IMR-90 (cell line): Measurements from ENCODE around the gene CAPN9. TPM values are rescaled to one million over a fixed set of nuclear protein-coding genes. Genes with fewer than 3 reads are reported as not detected.

Experiments
- ATAC-seq: fragments of 200-7000 bp; cut with Tn5 transposase; 2 replicates; pipeline ENCODE4 v1.9.1; 2020; ENCODE audit warnings: low read depth, mild to moderate bottlenecking, moderate library complexity
- BruUV-seq: library from RNA; stranded (reverse); fragments of 400-500 nt; replicated peaks from 2 replicates; lab custom pipeline; 2021; lab: Mats Ljungman, UMichigan
- CTCF ChIA-PET: fragments of 300-600 bp; formaldehyde crosslinking; extraction: SDS; loops from one replicate; lab custom pipeline; 2021; ENCODE audit warnings: antibody characterized with exemption; lab: Yijun Ruan, JAX
- POLR2A ChIA-PET: fragments of 300-600 bp; sonication (Branson Sonifier 250); formaldehyde crosslinking; loops from one replicate; lab custom pipeline; 2022; ENCODE audit warnings: antibody characterized with exemption; ENCODE audit not compliant: unreplicated experiment; lab: Charles Lee
- DNase-seq: peaks from one replicate; pipeline ENCODE4 v3.0.0; 2013
- H2AFZ ChIP-seq: replicated peaks from 2 replicates; pipeline ENCODE3; 2013; ENCODE audit warnings: low read length, mild to moderate bottlenecking; ENCODE audit not compliant: poor library complexity
- H2AK5ac ChIP-seq: 2 replicates; pipeline ENCODE4 v1.6.1; 2013; ENCODE audit warnings: low read depth, low read length, inconsistent platforms
- H2AK9ac ChIP-seq: replicated peaks from 2 replicates; pipeline ENCODE3; 2013; ENCODE audit warnings: mild to moderate bottlenecking, low read depth, low read length, moderate library complexity; ENCODE audit not compliant: poor library complexity
- H2BK120ac ChIP-seq: 2 replicates; pipeline ENCODE4 v1.6.1; 2013; ENCODE audit warnings: low read depth, low read length, inconsistent platforms
- H2BK15ac ChIP-seq: 3 replicates; pipeline ENCODE4 v1.6.1; 2013; ENCODE audit warnings: low read depth, low read length, inconsistent platforms
- H2BK20ac ChIP-seq: 2 replicates; pipeline ENCODE4 v1.6.1; 2013; ENCODE audit warnings: low read depth, mild to moderate bottlenecking, inconsistent platforms, low read length, moderate library complexity
- H2BK5ac ChIP-seq: 2 replicates; pipeline ENCODE4 v1.6.1; 2013; ENCODE audit warnings: mild to moderate bottlenecking, low read depth, low read length, inconsistent platforms; ENCODE audit not compliant: poor library complexity, severe bottlenecking
- H3K14ac ChIP-seq: replicated peaks from 2 replicates; pipeline ENCODE4 v1.6.1; 2013; ENCODE audit warnings: low read depth, low read length, inconsistent platforms
- H3K18ac ChIP-seq: 2 replicates; pipeline ENCODE4 v1.6.1; 2013; ENCODE audit warnings: low read depth, low read length, control low read depth
- H3K23ac ChIP-seq: 2 replicates; pipeline ENCODE4 v1.6.1; 2013; ENCODE audit warnings: low read depth, low read length, inconsistent platforms
- H3K27ac ChIP-seq: 2 replicates; pipeline ENCODE4 v1.5.1; 2013; ENCODE audit warnings: mild to moderate bottlenecking, control low read depth, low read length; ENCODE audit not compliant: insufficient read depth
- H3K27me3 ChIP-seq: 2 replicates; pipeline ENCODE4 v1.6.1; 2013; ENCODE audit warnings: low read length; ENCODE audit not compliant: control insufficient read depth, insufficient read depth
- H3K36me3 ChIP-seq: 2 replicates; pipeline ENCODE4 v1.6.1; 2013; ENCODE audit warnings: low read length, mixed read lengths; ENCODE audit not compliant: control insufficient read depth, insufficient read depth
- H3K4ac ChIP-seq: 2 replicates; pipeline ENCODE4 v1.6.1; 2013; ENCODE audit warnings: low read depth, low read length, inconsistent platforms
- H3K4me1 ChIP-seq: 2 replicates; pipeline ENCODE4 v1.6.1; 2013; ENCODE audit warnings: low read length, mixed read lengths; ENCODE audit not compliant: control insufficient read depth, insufficient read depth
- H3K4me2 ChIP-seq: 2 replicates; pipeline ENCODE4 v1.6.1; 2013; ENCODE audit warnings: low read depth, mild to moderate bottlenecking, control low read depth, low read length, moderate library complexity
- H3K4me3 ChIP-seq: 2 replicates; pipeline ENCODE4 v1.5.1; 2013; ENCODE audit warnings: low read depth, mild to moderate bottlenecking, control low read depth, low read length, moderate library complexity; ENCODE audit not compliant: insufficient read depth
- H3K56ac ChIP-seq: 2 replicates; pipeline ENCODE4 v1.6.1; 2013; ENCODE audit warnings: low read length, inconsistent platforms; ENCODE audit not compliant: insufficient read depth; ENCODE audit errors: extremely low read depth
- H3K79me1 ChIP-seq, 2 experiments: 2 replicates each; pipeline ENCODE4 v1.6.1; 2013; ENCODE audit warnings: low read length in 2 of 2, inconsistent platforms in 1 of 2, low read depth in 1 of 2
- H3K9ac ChIP-seq: 2 replicates; pipeline ENCODE4 v1.6.1; 2013; ENCODE audit warnings: low read depth, low read length, control low read depth
- H3K9me1 ChIP-seq: 2 replicates; pipeline ENCODE4 v1.6.1; 2013; ENCODE audit warnings: low read length, inconsistent platforms; ENCODE audit not compliant: insufficient read depth
- H3K9me3 ChIP-seq: 2 replicates; pipeline ENCODE4 v1.6.1; 2013; ENCODE audit warnings: low read length; ENCODE audit not compliant: control insufficient read depth, insufficient read depth
- H4K20me1 ChIP-seq: 2 replicates; pipeline ENCODE4 v1.6.1; 2013; ENCODE audit warnings: low read length, inconsistent platforms; ENCODE audit not compliant: insufficient read depth
- H4K5ac ChIP-seq: 2 replicates; pipeline ENCODE4 v1.6.1; 2013; ENCODE audit warnings: mild to moderate bottlenecking, low read depth, low read length, control low read depth
- H4K8ac ChIP-seq, 2 experiments: 2 replicates each; pipeline ENCODE4 v1.6.1; 2013; ENCODE audit warnings: low read depth in 2 of 2, low read length in 2 of 2, control low read depth in 1 of 2, inconsistent platforms in 1 of 2
- H4K91ac ChIP-seq: 2 replicates; pipeline ENCODE4 v1.6.1; 2013; ENCODE audit warnings: low read depth, low read length, inconsistent platforms; ENCODE audit not compliant: insufficient read depth
- BHLHE40 ChIP-seq: fragments of 150-350 bp; IDR thresholded peaks from 2 replicates; pipeline ENCODE4 v1.6.1; 2016; ENCODE audit warnings: mild to moderate bottlenecking, low read depth, low read length
- CEBPB ChIP-seq: IDR thresholded peaks from 2 replicates; pipeline ENCODE4 v1.6.1; 2012; ENCODE audit warnings: low read depth, low read length, improper control_type of control experiment
- CHD1 ChIP-seq: IDR thresholded peaks from 2 replicates; pipeline ENCODE4 v1.6.1; 2012; ENCODE audit warnings: low read depth, low read length, improper control_type of control experiment
- FOS ChIP-seq: fragments of 150-350 bp; IDR thresholded peaks from 2 replicates; pipeline ENCODE4 v1.6.1; 2016; ENCODE audit warnings: low read depth, low read length
- MAFK ChIP-seq: IDR thresholded peaks from 2 replicates; pipeline ENCODE4 v1.6.1; 2012; ENCODE audit warnings: low read depth, low read length, improper control_type of control experiment
- MAZ ChIP-seq: IDR thresholded peaks from 2 replicates; pipeline ENCODE4 v1.6.1; 2012; ENCODE audit warnings: low read depth, mild to moderate bottlenecking, low read length, improper control_type of control experiment, moderate library complexity, borderline replicate concordance
- MXI1 ChIP-seq: IDR thresholded peaks from 2 replicates; pipeline ENCODE4 v1.6.1; 2012; ENCODE audit warnings: low read depth, mild to moderate bottlenecking, low read length, moderate library complexity, borderline replicate concordance
- NFE2L2 ChIP-seq: fragments of 150-350 bp; IDR thresholded peaks from 2 replicates; pipeline ENCODE4 v1.6.1; 2016; ENCODE audit warnings: low read depth, mild to moderate bottlenecking, low read length
- POLR2A ChIP-seq: IDR thresholded peaks from 2 replicates; pipeline ENCODE4 v1.6.1; 2012; ENCODE audit warnings: mild to moderate bottlenecking, low read depth, low read length
- RAD21 ChIP-seq: IDR thresholded peaks from 2 replicates; pipeline ENCODE4 v1.6.1; 2012; ENCODE audit warnings: low read length, improper control_type of control experiment
- RCOR1 ChIP-seq: IDR thresholded peaks from 2 replicates; pipeline ENCODE4 v1.6.1; 2012; ENCODE audit warnings: mild to moderate bottlenecking, low read length, improper control_type of control experiment; ENCODE audit not compliant: insufficient replicate concordance
- RFX5 ChIP-seq: IDR thresholded peaks from 2 replicates; pipeline ENCODE4 v1.8.0; 2012; ENCODE audit warnings: low read depth, mild to moderate bottlenecking, low read length, moderate library complexity
- SMC3 ChIP-seq: fragments of 150-350 bp; IDR thresholded peaks from 2 replicates; pipeline ENCODE4 v1.6.1; 2016; ENCODE audit warnings: low read depth, mild to moderate bottlenecking, antibody characterized with exemption, low read length, moderate library complexity
- USF2 ChIP-seq: fragments of 150-350 bp; IDR thresholded peaks from 2 replicates; pipeline ENCODE4 v1.6.1; 2017; ENCODE audit warnings: mild to moderate bottlenecking, antibody characterized with exemption, low read length, low read depth
- WGBS, 2 experiments: methylation state at CpG; one replicate each; pipeline versions ENCODE4 v1.1.5 to v1.1.7; 2013; ENCODE audit warnings: missing lambda C conversion rate in 2 of 2; ENCODE audit not compliant: insufficient read length in 1 of 2; ENCODE audit errors: extremely low coverage in 2 of 2; 5-methylcytosine and 5-hydroxymethylcytosine counted together
- dilution Hi-C: fragments of 300-500 bp; cut with HindIII; formaldehyde crosslinking; loops from one replicate; pipeline ENCODE4 v1.14.3; 2018; ENCODE audit warnings: low sequenced_read_pairs; ENCODE audit not compliant: unreplicated experiment
- in situ Hi-C: fragments of 300-500 bp; cut with MboI; formaldehyde crosslinking; loops from 3 replicates; pipeline ENCODE4 v1.14.3; 2019; ENCODE audit warnings: low sequenced_read_pairs, inconsistent platforms, mixed read lengths
- intact Hi-C: fragments of 100-400 bp; cut with micrococcal nuclease; formaldehyde crosslinking; loops from 2 replicates; pipeline ENCODE4 v1.10.0; 2022
- polyA plus RNA-seq, 3 experiments: library from polyadenylated mRNA; depleted of rRNA; stranded (reverse); fragments of >200 nt; gene quantifications; 2 replicates each; pipeline ENCODE4 v1.2.3, GENCODE V29; 2012; ENCODE audit warnings: low replicate concordance in 1 of 3
- total RNA-seq: library from RNA; depleted of rRNA; stranded (reverse); fragments of >200 nt; gene quantifications from 2 replicates; pipeline ENCODE4 v1.2.3, GENCODE V29; 2012
- TF ChIP-seq, protein P1 (sequence below): conservative IDR thresholded peaks from 2 replicates; pipeline ENCODE4 v1.5.1; 2012; ENCODE audit warnings: mild to moderate bottlenecking, low read depth, low read length, improper control_type of control experiment
- TF ChIP-seq, protein P2 (sequence below): fragments of 150-350 bp; IDR thresholded peaks from 2 replicates; pipeline ENCODE4 v1.6.1; 2016; ENCODE audit warnings: low read depth, mild to moderate bottlenecking, low read length, moderate library complexity, borderline replicate concordance

CAPN9 gene
- total and polyA plus RNA-seq, 2 of the 4 experiments (the other 2 are of a cell fraction), result not detected

DNA sequence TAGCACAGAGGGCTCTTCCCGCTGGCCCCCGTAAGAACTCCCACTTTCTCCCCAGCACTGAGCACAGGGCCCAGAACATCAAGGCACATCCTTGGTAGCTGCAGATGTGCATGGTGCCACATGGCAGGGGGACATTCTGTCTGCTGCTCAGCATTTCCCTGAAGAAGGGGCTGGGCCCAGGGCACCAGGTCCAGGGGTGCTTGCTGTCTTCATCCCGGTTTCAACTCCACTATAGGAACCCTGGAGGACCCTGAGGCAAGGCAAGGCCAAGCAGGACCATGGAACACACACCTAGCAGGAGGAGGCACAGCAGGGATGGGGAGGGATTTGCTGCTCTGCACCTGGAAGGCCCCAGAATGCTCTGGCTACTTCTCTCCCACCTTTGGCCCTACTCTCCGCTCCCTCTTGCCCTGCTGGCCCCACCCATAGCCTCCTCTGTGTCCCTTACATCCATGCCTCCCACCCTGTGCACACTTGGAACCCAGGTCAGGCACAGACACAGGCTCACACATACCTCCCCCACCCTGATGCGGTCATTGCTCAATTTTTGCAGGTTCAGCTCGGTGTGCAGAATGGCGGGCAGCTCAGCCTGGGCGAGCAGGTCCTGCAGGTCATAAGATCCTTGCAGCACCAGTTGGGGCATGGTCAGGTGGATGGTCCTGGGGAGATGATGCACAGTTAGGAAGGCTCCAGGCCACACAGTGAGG is 43.4 kb upstream of the CAPN9 start:
- Histone ChIP-seq H3K4ac (no peak overlapping the region), H2BK120ac (no peak overlapping the region), H4K91ac (no peak overlapping the region), H3K9ac (no peak overlapping the region), H3K18ac (no peak overlapping the region), H3K27me3 (peaks cover 6% of the 10 kb centered on the region), H3K9me3 (no peaks in the 10 kb centered on the region), H2AK5ac (no peak overlapping the region), H4K8ac (no peak overlapping the region), H2AK9ac (no peak overlapping the region), H2BK15ac (no peak overlapping the region), H3K4me3 (no peak overlapping the region), H3K9me1 (no peaks in the 10 kb centered on the region), H3K4me2 (no peak overlapping the region), H2AFZ (peak overlapping the region; percentile 19), H3K79me1 (no peaks in the 10 kb centered on the region), H3K4me1 (no peaks in the 10 kb centered on the region), H3K56ac (no peak overlapping the region), H3K36me3 (no peaks in the 10 kb centered on the region), H3K14ac (no peak overlapping the region), H4K20me1 (no peaks in the 10 kb centered on the region), H3K27ac (no peak overlapping the region), H2BK5ac (no peak overlapping the region), H2BK20ac (no peak overlapping the region), H3K23ac (no peak overlapping the region), H4K5ac (no peak overlapping the region)
- no TSS peak for BruUV-seq
- no peak for TF ChIP-seq CEBPB
- TF ChIP-seq, protein P1, sequence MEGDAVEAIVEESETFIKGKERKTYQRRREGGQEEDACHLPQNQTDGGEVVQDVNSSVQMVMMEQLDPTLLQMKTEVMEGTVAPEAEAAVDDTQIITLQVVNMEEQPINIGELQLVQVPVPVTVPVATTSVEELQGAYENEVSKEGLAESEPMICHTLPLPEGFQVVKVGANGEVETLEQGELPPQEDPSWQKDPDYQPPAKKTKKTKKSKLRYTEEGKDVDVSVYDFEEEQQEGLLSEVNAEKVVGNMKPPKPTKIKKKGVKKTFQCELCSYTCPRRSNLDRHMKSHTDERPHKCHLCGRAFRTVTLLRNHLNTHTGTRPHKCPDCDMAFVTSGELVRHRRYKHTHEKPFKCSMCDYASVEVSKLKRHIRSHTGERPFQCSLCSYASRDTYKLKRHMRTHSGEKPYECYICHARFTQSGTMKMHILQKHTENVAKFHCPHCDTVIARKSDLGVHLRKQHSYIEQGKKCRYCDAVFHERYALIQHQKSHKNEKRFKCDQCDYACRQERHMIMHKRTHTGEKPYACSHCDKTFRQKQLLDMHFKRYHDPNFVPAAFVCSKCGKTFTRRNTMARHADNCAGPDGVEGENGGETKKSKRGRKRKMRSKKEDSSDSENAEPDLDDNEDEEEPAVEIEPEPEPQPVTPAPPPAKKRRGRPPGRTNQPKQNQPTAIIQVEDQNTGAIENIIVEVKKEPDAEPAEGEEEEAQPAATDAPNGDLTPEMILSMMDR, result no peak
- no peak for TF ChIP-seq MAZ
- TF ChIP-seq, protein P2, sequence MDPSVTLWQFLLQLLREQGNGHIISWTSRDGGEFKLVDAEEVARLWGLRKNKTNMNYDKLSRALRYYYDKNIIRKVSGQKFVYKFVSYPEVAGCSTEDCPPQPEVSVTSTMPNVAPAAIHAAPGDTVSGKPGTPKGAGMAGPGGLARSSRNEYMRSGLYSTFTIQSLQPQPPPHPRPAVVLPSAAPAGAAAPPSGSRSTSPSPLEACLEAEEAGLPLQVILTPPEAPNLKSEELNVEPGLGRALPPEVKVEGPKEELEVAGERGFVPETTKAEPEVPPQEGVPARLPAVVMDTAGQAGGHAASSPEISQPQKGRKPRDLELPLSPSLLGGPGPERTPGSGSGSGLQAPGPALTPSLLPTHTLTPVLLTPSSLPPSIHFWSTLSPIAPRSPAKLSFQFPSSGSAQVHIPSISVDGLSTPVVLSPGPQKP, result no peak
- no peak for TF ChIP-seq MXI1
- TF ChIP-seq RAD21, result no peak
- TF ChIP-seq POLR2A, result no peak
- no peak for TF ChIP-seq MAFK
- no peak for TF ChIP-seq BHLHE40
- no peak for TF ChIP-seq CHD1
- no peak for TF ChIP-seq RCOR1
- no peak for TF ChIP-seq USF2
- TF ChIP-seq RFX5, result no peak
- no peak for TF ChIP-seq NFE2L2
- TF ChIP-seq SMC3, result no peak
- no peak for TF ChIP-seq FOS
- no peak for ATAC-seq
- 89% methylated on average over 3 of the region's 8 CpGs; no CpG with 5 or more reads in 1 of the 2 experiments for WGBS, 2 experiments
- CTCF ChIA-PET, result no interaction called here
- dilution Hi-C loops, result no loop called here
- in situ Hi-C loops, result no loop called here
- no peak for DNase-seq
- POLR2A ChIA-PET, result no interaction called here
- intact Hi-C loops, result no loop called here
